22Rv1 (cell line): ENCODE measurements around the gene ADCY1.

Experiments
- H3K27ac ChIP-seq: fragments of 450-650 bp; 2 replicates; pipeline ENCODE4 v1.5.1; 2017
- ZFX ChIP-seq: fragments of 450-650 bp; IDR thresholded peaks from 2 replicates; pipeline ENCODE4 v1.6.1; 2017; ENCODE audit warnings: antibody characterized with exemption, borderline replicate concordance
- TF ChIP-seq, protein P1 (sequence below): fragments of 450-650 bp; IDR thresholded peaks from 2 replicates; pipeline ENCODE4 v1.5.1; 2017; ENCODE audit warnings: mild to moderate bottlenecking

The ADCY1 gene

GRCh38 chr7:45651540-45651939, 77.4 kb downstream of the ADCY1 start:
- TF ChIP-seq, protein P1, sequence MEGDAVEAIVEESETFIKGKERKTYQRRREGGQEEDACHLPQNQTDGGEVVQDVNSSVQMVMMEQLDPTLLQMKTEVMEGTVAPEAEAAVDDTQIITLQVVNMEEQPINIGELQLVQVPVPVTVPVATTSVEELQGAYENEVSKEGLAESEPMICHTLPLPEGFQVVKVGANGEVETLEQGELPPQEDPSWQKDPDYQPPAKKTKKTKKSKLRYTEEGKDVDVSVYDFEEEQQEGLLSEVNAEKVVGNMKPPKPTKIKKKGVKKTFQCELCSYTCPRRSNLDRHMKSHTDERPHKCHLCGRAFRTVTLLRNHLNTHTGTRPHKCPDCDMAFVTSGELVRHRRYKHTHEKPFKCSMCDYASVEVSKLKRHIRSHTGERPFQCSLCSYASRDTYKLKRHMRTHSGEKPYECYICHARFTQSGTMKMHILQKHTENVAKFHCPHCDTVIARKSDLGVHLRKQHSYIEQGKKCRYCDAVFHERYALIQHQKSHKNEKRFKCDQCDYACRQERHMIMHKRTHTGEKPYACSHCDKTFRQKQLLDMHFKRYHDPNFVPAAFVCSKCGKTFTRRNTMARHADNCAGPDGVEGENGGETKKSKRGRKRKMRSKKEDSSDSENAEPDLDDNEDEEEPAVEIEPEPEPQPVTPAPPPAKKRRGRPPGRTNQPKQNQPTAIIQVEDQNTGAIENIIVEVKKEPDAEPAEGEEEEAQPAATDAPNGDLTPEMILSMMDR = no peak
- no peak for TF ChIP-seq ZFX
- no peak overlapping the region for H3K27ac ChIP-seq

GRCh38 chr7:45652630-45653029, 78.5 kb downstream of the ADCY1 start:
- TF ChIP-seq, protein P1 = no peak
- TF ChIP-seq ZFX = no peak

GRCh38 chr7:45653209-45653907, 79.2 kb downstream of the ADCY1 start:
- H3K27ac ChIP-seq = no peak overlapping the region
- TF ChIP-seq, protein P1 = no peak
- TF ChIP-seq ZFX = no peak

More at GRCh38 chr7:45652630-45653029, 78.5 kb downstream of the ADCY1 start:
- H3K27ac ChIP-seq = no peak overlapping the region

DNA sequence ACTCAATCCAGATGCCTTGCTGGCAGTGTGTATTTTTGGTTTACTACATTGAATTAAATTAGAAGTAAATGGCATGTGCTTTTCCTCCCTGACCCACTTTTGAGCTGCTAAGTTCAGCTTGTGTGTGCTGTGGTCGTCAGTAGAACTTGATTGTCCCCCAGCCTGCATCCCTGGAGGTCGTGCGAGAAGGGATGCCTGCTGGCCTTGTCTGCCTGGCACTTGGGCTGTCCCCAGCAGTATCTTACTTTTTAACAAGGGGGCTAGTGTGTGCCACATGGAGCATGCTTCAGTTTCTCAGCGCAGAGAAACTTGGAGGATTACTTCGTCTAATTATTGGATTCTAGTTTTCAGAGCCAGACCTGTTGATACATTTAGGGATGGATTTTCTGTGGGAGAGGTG, 80.2 kb downstream of the ADCY1 start:
- TF ChIP-seq ZFX = no peak
- TF ChIP-seq, protein P1 = no peak
- H3K27ac ChIP-seq = no peak overlapping the region

DNA sequence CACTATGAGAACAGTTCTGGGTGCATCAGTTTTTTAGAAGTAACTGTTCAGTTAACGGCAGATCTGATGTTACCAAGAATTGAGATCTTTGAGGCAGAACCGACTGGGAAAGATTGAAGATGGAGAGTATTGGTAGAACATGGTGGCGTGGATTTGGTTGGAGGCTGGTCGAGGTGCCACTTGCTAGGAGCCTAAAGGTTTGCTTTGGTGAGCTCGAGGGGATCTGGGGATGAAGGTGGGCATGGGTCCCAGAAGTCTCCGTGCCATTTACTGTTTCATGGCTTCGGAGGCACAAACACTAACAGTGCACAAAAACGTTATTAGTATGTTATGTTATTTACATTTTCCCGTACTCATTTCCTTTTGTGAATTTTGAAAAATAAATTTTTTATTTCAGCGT, 81.4 kb downstream of the ADCY1 start:
- H3K27ac ChIP-seq = no peak overlapping the region
- TF ChIP-seq ZFX = no peak
- TF ChIP-seq, protein P1 = no peak

DNA sequence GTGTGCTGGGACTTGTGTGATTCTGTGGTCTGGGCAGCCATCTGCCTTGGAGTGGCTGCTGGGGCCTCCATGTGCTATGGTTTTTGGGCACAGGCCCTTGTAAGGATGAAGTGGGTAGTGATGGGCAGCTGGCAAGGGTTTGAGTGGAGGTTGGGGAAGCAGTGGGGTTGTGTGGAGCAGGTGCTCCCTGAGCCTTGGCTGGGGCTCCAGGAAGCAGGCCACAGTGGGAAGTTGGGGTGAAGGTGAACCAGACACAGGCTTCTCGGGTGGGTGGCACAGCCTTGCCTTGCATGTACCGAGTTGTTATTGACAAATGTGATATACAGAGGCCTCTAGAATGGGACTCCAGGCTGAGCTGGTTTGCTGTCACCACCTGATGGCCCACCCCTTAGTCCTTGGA, 82.3 kb downstream of the ADCY1 start:
- no peak overlapping the region for H3K27ac ChIP-seq

More for the DNA sequence above, 82.3 kb downstream of the ADCY1 start:
- TF ChIP-seq, protein P1 = no peak
- TF ChIP-seq ZFX = no peak
